Esophagus squamous epithelium (tissue), 4 donors: Measurements from ENCODE around the gene ADGRD1.

Experiments
- POLR2A ChIP-seq, 4 donors: fragments of 450-650 bp; IDR thresholded peaks; one replicate each; pipeline ENCODE4 v1.6.1; 2017; ENCODE audit warnings: antibody characterized with exemption in 4 of 4, mild to moderate bottlenecking in 4 of 4, moderate library complexity in 3 of 4
- TF ChIP-seq, protein P1 (sequence below), 6 experiments: fragments of 450-650 bp in 4 of 6; fragments of 200-600 bp in 2 of 6; sonication (generic) in 2 of 6; IDR thresholded peaks; one replicate each; pipeline ENCODE4 v1.5.1; 2016 to 2019; ENCODE audit warnings: antibody characterized with exemption in 6 of 6, mild to moderate bottlenecking in 4 of 6, moderate library complexity in 4 of 6

DNA sequence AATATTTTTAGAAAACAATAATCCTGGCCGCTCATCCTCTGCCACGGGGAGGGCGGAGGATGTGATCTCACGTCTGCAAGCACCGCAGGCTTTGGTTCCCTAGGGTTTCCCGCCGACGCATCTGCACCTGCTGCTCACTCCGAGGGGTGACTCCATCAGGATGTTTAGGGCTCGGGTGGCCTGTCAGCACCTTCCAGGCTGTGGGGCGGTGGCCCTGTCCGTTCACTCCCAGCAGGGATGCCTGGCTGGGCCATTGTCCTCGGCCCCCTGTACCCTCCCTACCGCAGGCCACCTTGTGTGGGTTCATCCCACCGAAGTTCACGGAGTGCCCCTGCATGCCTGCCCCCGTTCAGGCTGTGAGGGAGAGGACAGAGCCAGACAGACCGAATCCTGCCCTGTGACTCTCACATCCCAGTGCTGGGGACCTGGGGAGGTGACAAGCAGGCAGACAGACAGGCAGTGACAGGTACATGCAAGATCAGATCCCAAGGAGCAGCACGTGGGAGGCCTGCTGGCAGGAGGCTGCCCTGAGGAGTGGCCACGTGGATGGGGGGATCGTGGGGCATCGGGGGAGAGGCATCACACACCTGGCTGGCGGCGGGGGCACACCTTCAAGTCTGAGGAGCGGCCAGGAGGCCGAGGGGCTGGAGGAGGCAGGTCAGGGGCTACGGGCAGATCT is 112.6 kb downstream of the ADGRD1 start:
- TF ChIP-seq, protein P1, sequence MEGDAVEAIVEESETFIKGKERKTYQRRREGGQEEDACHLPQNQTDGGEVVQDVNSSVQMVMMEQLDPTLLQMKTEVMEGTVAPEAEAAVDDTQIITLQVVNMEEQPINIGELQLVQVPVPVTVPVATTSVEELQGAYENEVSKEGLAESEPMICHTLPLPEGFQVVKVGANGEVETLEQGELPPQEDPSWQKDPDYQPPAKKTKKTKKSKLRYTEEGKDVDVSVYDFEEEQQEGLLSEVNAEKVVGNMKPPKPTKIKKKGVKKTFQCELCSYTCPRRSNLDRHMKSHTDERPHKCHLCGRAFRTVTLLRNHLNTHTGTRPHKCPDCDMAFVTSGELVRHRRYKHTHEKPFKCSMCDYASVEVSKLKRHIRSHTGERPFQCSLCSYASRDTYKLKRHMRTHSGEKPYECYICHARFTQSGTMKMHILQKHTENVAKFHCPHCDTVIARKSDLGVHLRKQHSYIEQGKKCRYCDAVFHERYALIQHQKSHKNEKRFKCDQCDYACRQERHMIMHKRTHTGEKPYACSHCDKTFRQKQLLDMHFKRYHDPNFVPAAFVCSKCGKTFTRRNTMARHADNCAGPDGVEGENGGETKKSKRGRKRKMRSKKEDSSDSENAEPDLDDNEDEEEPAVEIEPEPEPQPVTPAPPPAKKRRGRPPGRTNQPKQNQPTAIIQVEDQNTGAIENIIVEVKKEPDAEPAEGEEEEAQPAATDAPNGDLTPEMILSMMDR (IDR thresholded peaks at IDR 0.05) = no peak
- TF ChIP-seq POLR2A (IDR thresholded peaks at IDR 0.05) = no peak
